ENCODE measurements around the gene MDP1. TPM values are rescaled to one million over a fixed set of nuclear protein-coding genes. Genes with fewer than 3 reads are reported as not detected.
"Not testable (repeated sequence)": the region's sequence is repeated elsewhere in the genome, so short reads cannot be mapped to it uniquely, and the experiment has no call there.

The MDP1 gene
- total RNA-seq, 1 donor from 2014 or later: 13.8 TPM

GRCh38 chr14:24203249-24203886, 12.5 kb downstream of the MDP1 start:
- intact Hi-C loops (cut with micrococcal nuclease): not testable (repeated sequence)

GRCh38 chr14:24202538-24202937, 13.3 kb downstream of the MDP1 start:
- intact Hi-C loops (cut with micrococcal nuclease): not testable (repeated sequence)

- intact Hi-C loops (cut with micrococcal nuclease): loop anchor here (5.0 kb wide), 1 partner anchor 243 kb away; the partner anchor contains the start of gene SDR39U1
Measured at GRCh38 chr14:24198814-24199524, 16.9 kb downstream of the MDP1 start.

- intact Hi-C loops (cut with micrococcal nuclease): loop anchor here (5.0 kb wide), 1 partner anchor 245 kb away; the partner anchor contains the start of gene SDR39U1
Measured at GRCh38 chr14:24197056-24197450, 18.8 kb downstream of the MDP1 start.

GRCh38 chr14:24196071-24197055, 19.5 kb downstream of the MDP1 start:
- intact Hi-C loops (cut with micrococcal nuclease): loop anchor here (5.0 kb wide), 1 partner anchor 246 kb away; the partner anchor contains the start of gene SDR39U1

- intact Hi-C loops (cut with micrococcal nuclease): loop anchor here (1.0 to 5.0 kb wide), 3 partner anchors 18 to 247 kb away; partner anchors contain the start of genes CHMP4A, RABGGTA and SDR39U1
Measured at GRCh38 chr14:24195186-24196070, 20.4 kb downstream of the MDP1 start, which contains the start of gene TM9SF1. Gene TM9SF1, minus strand, starts transcription at chr14:24195441. Its CDS starts 422 bp downstream, at chr14:24195019.

- intact Hi-C loops (cut with micrococcal nuclease): loop anchor here (1.0 to 5.0 kb wide), 3 partner anchors 18 to 247 kb away; partner anchors contain the start of genes CHMP4A, RABGGTA and SDR39U1
Measured at GRCh38 chr14:24194873-24195185, 21.0 kb downstream of the MDP1 start.

GRCh38 chr14:24194186-24194872, 21.5 kb downstream of the MDP1 start:
- intact Hi-C loops (cut with micrococcal nuclease): no loop called here

GRCh38 chr14:24192933-24193332, 22.9 kb downstream of the MDP1 start:
- intact Hi-C loops (cut with micrococcal nuclease): no loop called here

GRCh38 chr14:24190416-24190815, 25.4 kb downstream of the MDP1 start:
- intact Hi-C loops (cut with micrococcal nuclease): no loop called here

GRCh38 chr14:24189460-24189859, 26.4 kb downstream of the MDP1 start:
- intact Hi-C loops (cut with micrococcal nuclease): loop anchor here (2.0 kb wide), 2 partner anchors 43 to 75 kb away; partner anchors contain the start of genes DCAF11, GMPR2, NEDD8 and NRL

- intact Hi-C loops (cut with micrococcal nuclease): loop anchor here (2.0 kb wide), 2 partner anchors 44 to 74 kb away; partner anchors contain the start of genes DCAF11, GMPR2, NEDD8 and NRL
Measured at GRCh38 chr14:24189059-24189375, 26.8 kb downstream of the MDP1 start.

- intact Hi-C loops (cut with micrococcal nuclease): loop anchor here (1.0 to 2.0 kb wide), 6 partner anchors 25 to 74 kb away; partner anchors contain the start of genes CHMP4A, DCAF11, GMPR2 and IRF9
Measured at GRCh38 chr14:24188251-24189058, 27.4 kb downstream of the MDP1 start, which contains the start of gene IPO4. Gene IPO4, minus strand, starts transcription at chr14:24188816. Its CDS starts 29 bp downstream, at chr14:24188787.

- intact Hi-C loops (cut with micrococcal nuclease): no loop called here
Measured at GRCh38 chr14:24187539-24187915, 28.3 kb downstream of the MDP1 start.

GRCh38 chr14:24186831-24187538, 28.9 kb downstream of the MDP1 start:
- intact Hi-C loops (cut with micrococcal nuclease): no loop called here

GRCh38 chr14:24185741-24186140, 30.1 kb downstream of the MDP1 start:
- intact Hi-C loops (cut with micrococcal nuclease): no loop called here

- intact Hi-C loops (cut with micrococcal nuclease): no loop called here
Measured at GRCh38 chr14:24185026-24185425, 30.8 kb downstream of the MDP1 start.
